ENCODE data around the gene SDHAF3. TPM values are rescaled to one million over a fixed set of nuclear protein-coding genes. Genes with fewer than 3 reads are reported as not detected.

Gene SDHAF3
- total and polyA plus RNA-seq, 4 donors: 8.6 to 34.1 (median 10.4) TPM

DNA sequence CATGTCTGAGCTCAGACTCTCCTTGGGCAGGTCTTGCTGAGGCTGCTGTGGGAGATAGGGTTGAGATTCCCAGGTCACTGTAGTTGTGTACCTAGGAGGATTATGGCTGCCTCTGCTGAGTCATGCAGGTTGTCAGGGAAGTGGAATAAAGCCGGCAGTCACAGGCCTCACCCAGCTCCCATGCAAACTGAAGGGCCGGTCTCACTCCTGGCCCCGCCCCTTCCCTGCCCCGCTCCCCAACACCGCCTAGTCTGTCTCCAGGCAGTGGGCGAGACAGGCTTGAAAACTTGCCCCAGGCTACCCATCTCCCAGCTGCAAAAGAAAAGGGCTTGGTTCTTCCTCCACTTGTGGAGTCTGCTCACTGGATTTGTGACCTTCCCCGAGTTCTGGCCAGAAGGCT is 41.6 kb upstream of the SDHAF3 start:
- H3K27me3 ChIP-seq (ENCODE audit: control insufficient read depth in 4 of 4, insufficient read depth in 4 of 4, low read length in 3 of 4): no peaks in the 10 kb centered on the region
- TF ChIP-seq YY1 (IDR thresholded peaks at IDR 0.05): no peak
- no peak for TF ChIP-seq HNF4A (conservative IDR thresholded peaks at IDR 0.05)
- TF ChIP-seq NR2F2 (IDR thresholded peaks at IDR 0.05): no peak
- TF ChIP-seq HNF4G (IDR thresholded peaks at IDR 0.05): no peak
- no peak for TF ChIP-seq JUND (IDR thresholded peaks at IDR 0.05)
- TF ChIP-seq FOXA2 (IDR thresholded peaks at IDR 0.05): no peak
- TF ChIP-seq RXRA (IDR thresholded peaks at IDR 0.05): no peak
- no peak for TF ChIP-seq EGR1 (IDR thresholded peaks at IDR 0.05; ENCODE audit: low read depth in 2 of 2)
- TF ChIP-seq SP1 (IDR thresholded peaks at IDR 0.05): no peak
- H3K27ac ChIP-seq (ENCODE audit: low read depth in 1 of 2, low read length in 2 of 2): no peak overlapping the region
- no peaks in the 10 kb centered on the region for H3K36me3 ChIP-seq (ENCODE audit: control insufficient read depth in 4 of 4, insufficient read depth in 3 of 4, low read depth in 1 of 4, low read length in 3 of 4)
- H3K4me1 ChIP-seq (ENCODE audit: control insufficient read depth in 4 of 4, insufficient read depth in 4 of 4, low read length in 3 of 4): no peaks in the 10 kb centered on the region
- DNase-seq (ENCODE audit: low spot score): no peak
- H3K9me3 ChIP-seq (ENCODE audit: control insufficient read depth in 4 of 4, low read length in 3 of 4): no peaks in the 10 kb centered on the region
- 90% methylated on average over 7 of the region's 7 CpGs for WGBS
- no peak overlapping the region for H3K4me3 ChIP-seq (ENCODE audit: low read depth in 1 of 3, low read length in 3 of 3)
- H3K9ac ChIP-seq (ENCODE audit: low read depth in 1 of 2, low read length in 2 of 2): no peak overlapping the region

GRCh38 chr7:97078023-97078969 is 39.2 kb upstream of the SDHAF3 start:
- TF ChIP-seq EGR1 (IDR thresholded peaks at IDR 0.05; ENCODE audit: low read depth in 2 of 2): no peak
- no peak for TF ChIP-seq RAD21 (IDR thresholded peaks at IDR 0.05)
- no peak for TF ChIP-seq REST (IDR thresholded peaks at IDR 0.05)
- no peak for TF ChIP-seq FOXA2 (IDR thresholded peaks at IDR 0.05)
- TF ChIP-seq, protein P1, sequence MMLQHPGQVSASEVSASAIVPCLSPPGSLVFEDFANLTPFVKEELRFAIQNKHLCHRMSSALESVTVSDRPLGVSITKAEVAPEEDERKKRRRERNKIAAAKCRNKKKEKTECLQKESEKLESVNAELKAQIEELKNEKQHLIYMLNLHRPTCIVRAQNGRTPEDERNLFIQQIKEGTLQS (IDR thresholded peaks at IDR 0.05): no peak
- TF ChIP-seq HNF4A (conservative IDR thresholded peaks at IDR 0.05): no peak
- TF ChIP-seq RXRA (IDR thresholded peaks at IDR 0.05): no peak
- no peak for TF ChIP-seq FOXA1 (IDR thresholded peaks at IDR 0.05)
- TF ChIP-seq SP1 (IDR thresholded peaks at IDR 0.05): no peak
- TF ChIP-seq MAX (IDR thresholded peaks at IDR 0.05): no peak
- Histone ChIP-seq H3K27ac (ENCODE audit: low read depth in 1 of 2, low read length in 2 of 2) (no peak overlapping the region), H3K27me3 (ENCODE audit: control insufficient read depth in 4 of 4, insufficient read depth in 4 of 4, low read length in 3 of 4) (peaks cover 0 to 3% (median 0%) of the 10 kb centered on the region in 4 donors), H3K9me3 (ENCODE audit: control insufficient read depth in 4 of 4, low read length in 3 of 4) (no peaks in the 10 kb centered on the region), H3K4me1 (ENCODE audit: control insufficient read depth in 4 of 4, insufficient read depth in 4 of 4, low read length in 3 of 4) (no peaks in the 10 kb centered on the region), H3K4me3 (ENCODE audit: low read depth in 1 of 3, low read length in 3 of 3) (no peak overlapping the region), H3K9ac (ENCODE audit: low read depth in 1 of 2, low read length in 2 of 2) (no peak overlapping the region), H3K36me3 (ENCODE audit: control insufficient read depth in 4 of 4, insufficient read depth in 3 of 4, low read depth in 1 of 4, low read length in 3 of 4) (no peaks in the 10 kb centered on the region)
- WGBS: 78% methylated on average over 9 of the region's 9 CpGs
- DNase-seq (ENCODE audit: low spot score): no peak

GRCh38 chr7:97079300-97079699 is 38.2 kb upstream of the SDHAF3 start:
- WGBS: 85% methylated on average over 4 of the region's 4 CpGs
- Histone ChIP-seq H3K27me3 (ENCODE audit: control insufficient read depth in 4 of 4, insufficient read depth in 4 of 4, low read length in 3 of 4) (peaks cover 0 to 3% (median 0%) of the 10 kb centered on the region in 4 donors), H3K36me3 (ENCODE audit: control insufficient read depth in 4 of 4, insufficient read depth in 3 of 4, low read depth in 1 of 4, low read length in 3 of 4) (no peaks in the 10 kb centered on the region), H3K27ac (ENCODE audit: low read depth in 1 of 2, low read length in 2 of 2) (no peak overlapping the region), H3K4me3 (ENCODE audit: low read depth in 1 of 3, low read length in 3 of 3) (no peak overlapping the region), H3K9ac (ENCODE audit: low read depth in 1 of 2, low read length in 2 of 2) (no peak overlapping the region), H3K9me3 (ENCODE audit: control insufficient read depth in 4 of 4, low read length in 3 of 4) (peaks cover 0 to 2% (median 0%) of the 10 kb centered on the region in 4 donors), H3K4me1 (ENCODE audit: control insufficient read depth in 4 of 4, insufficient read depth in 4 of 4, low read length in 3 of 4) (no peaks in the 10 kb centered on the region)
- TF ChIP-seq, protein P1 (IDR thresholded peaks at IDR 0.05): no peak
- TF ChIP-seq FOXA1 (IDR thresholded peaks at IDR 0.05) (no peak), ZBTB33 (IDR thresholded peaks at IDR 0.05) (no peak), SP1 (IDR thresholded peaks at IDR 0.05) (no peak), JUND (IDR thresholded peaks at IDR 0.05) (no peak), RAD21 (IDR thresholded peaks at IDR 0.05) (no peak), HNF4G (IDR thresholded peaks at IDR 0.05) (no peak)
- TF ChIP-seq, protein P2, sequence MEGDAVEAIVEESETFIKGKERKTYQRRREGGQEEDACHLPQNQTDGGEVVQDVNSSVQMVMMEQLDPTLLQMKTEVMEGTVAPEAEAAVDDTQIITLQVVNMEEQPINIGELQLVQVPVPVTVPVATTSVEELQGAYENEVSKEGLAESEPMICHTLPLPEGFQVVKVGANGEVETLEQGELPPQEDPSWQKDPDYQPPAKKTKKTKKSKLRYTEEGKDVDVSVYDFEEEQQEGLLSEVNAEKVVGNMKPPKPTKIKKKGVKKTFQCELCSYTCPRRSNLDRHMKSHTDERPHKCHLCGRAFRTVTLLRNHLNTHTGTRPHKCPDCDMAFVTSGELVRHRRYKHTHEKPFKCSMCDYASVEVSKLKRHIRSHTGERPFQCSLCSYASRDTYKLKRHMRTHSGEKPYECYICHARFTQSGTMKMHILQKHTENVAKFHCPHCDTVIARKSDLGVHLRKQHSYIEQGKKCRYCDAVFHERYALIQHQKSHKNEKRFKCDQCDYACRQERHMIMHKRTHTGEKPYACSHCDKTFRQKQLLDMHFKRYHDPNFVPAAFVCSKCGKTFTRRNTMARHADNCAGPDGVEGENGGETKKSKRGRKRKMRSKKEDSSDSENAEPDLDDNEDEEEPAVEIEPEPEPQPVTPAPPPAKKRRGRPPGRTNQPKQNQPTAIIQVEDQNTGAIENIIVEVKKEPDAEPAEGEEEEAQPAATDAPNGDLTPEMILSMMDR (IDR thresholded peaks at IDR 0.05; ENCODE audit: low read depth, low read length, missing input control): no peak
- no peak for DNase-seq (ENCODE audit: low spot score)
